Uterus (tissue), 2 donors: ENCODE measurements around the gene PPP3CB.

Experiments
- CTCF ChIP-seq, 4 experiments: fragments of 200-600 bp in 2 of 4; fragments of 450-650 bp in 2 of 4; sonication (generic) in 2 of 4; IDR thresholded peaks; one replicate each; pipeline ENCODE4 v1.5.1; 2016 to 2019; ENCODE audit warnings: antibody characterized with exemption in 4 of 4, mild to moderate bottlenecking in 2 of 4, moderate library complexity in 1 of 4
- POLR2A ChIP-seq, 2 donors: fragments of 450-650 bp; IDR thresholded peaks; one replicate each; pipeline ENCODE4 v1.6.1; 2016; ENCODE audit warnings: antibody characterized with exemption in 2 of 2, mild to moderate bottlenecking in 1 of 2, moderate library complexity in 1 of 2

GRCh38 chr10:73534857-73535256, 39.0 kb upstream of the PPP3CB start:
- no peak for TF ChIP-seq CTCF (IDR thresholded peaks at IDR 0.05)
- TF ChIP-seq POLR2A (IDR thresholded peaks at IDR 0.05): no peak
